ENCODE data around the gene YBEY. TPM values are rescaled to one million over a fixed set of nuclear protein-coding genes. Genes with fewer than 3 reads are reported as not detected.

YBEY gene
- total and polyA plus RNA-seq, 2 of the 8 experiments (the other 6 are each of a cell fraction or from before 2014, with no cell fraction given), result 26.9 to 31.9 TPM

GRCh38 chr21:46312949-46313348 lies 26.8 kb downstream of the YBEY start:
- 91% methylated on average over 5 of the region's 5 CpGs; no CpG with 5 or more reads in 1 of the 2 experiments for WGBS, 2 experiments (ENCODE audit: extremely low coverage in 1 of 2, insufficient coverage in 1 of 2, insufficient read length in 1 of 2, insufficient replicate concordance in 2 of 2, low coverage in 1 of 2, low lambda C conversion rate in 2 of 2, missing lambda C conversion rate in 1 of 2)
- peaks cover 0 to 26% (median 14%) of the 10 kb centered on the region in 4 experiments; a peak in 5 of 8 replicates for H3K36me3 ChIP-seq (ENCODE audit: control insufficient read depth in 2 of 4, insufficient read depth in 4 of 4, low read length in 3 of 4)
- H2AK5ac ChIP-seq (ENCODE audit: low read depth, low read length), result no peak overlapping the region
- no peak overlapping the region for H2BK15ac ChIP-seq (ENCODE audit: low read length)
- H3K79me1 ChIP-seq (ENCODE audit: low read depth, low read length), result no peaks in the 10 kb centered on the region; the same call in 1 of the 2 replicates
- no peak overlapping the region for H2BK12ac ChIP-seq (ENCODE audit: low read depth, low read length)
- H4K20me1 ChIP-seq (replicated peaks in 1 of 2; ENCODE audit: control insufficient read depth in 1 of 2, insufficient read depth in 2 of 2, low read length in 2 of 2), result peaks cover 0 to 12% of the 10 kb centered on the region in 2 experiments
- H2AFZ ChIP-seq (ENCODE audit: low read length), result no peak overlapping the region
- ChIA-PET POLR2A (ENCODE audit: partially characterized antibody) (interaction anchor here (3.0 to 3.2 kb wide), 2 partner anchors 9 to 13 kb away, joined by 15 to 24 read pairs; partner anchors contain the start of gene C21orf58), CTCF (ENCODE audit: partially characterized antibody) (interaction anchor here (0.7 to 0.8 kb wide), 2 partner anchors 10 to 32 kb away, joined by 3 read pairs; partner anchors contain the start of gene C21orf58)
- no peak overlapping the region for H2BK5ac ChIP-seq (ENCODE audit: low read depth, low read length)
- H3K27me3 ChIP-seq (replicated peaks in 1 of 4; ENCODE audit: control insufficient read depth in 3 of 4, extremely low read depth in 1 of 4, insufficient read depth in 3 of 4, low read length in 3 of 4), result no peaks in the 10 kb centered on the region
- no peak overlapping the region for H3K23ac ChIP-seq (ENCODE audit: insufficient read length)
- no peak for DNase-seq (ENCODE audit: low read depth in 1 of 2, low spot score in 2 of 2)
- H3K4me1 ChIP-seq (replicated peaks in 1 of 4; ENCODE audit: control insufficient read depth in 3 of 4, insufficient read depth in 4 of 4, low read length in 3 of 4), result peaks cover 0 to 6% (median 3%) of the 10 kb centered on the region in 4 experiments; a peak in 4 of 7 replicates
- no peak overlapping the region for H4K91ac ChIP-seq (replicated peaks; ENCODE audit: insufficient read length, low read length)
- H4K8ac ChIP-seq (ENCODE audit: extremely low read depth, insufficient read depth, low read length), result no peak overlapping the region
- H2BK120ac ChIP-seq (replicated peaks; ENCODE audit: low read depth, low read length), result no peak overlapping the region
- no peak overlapping the region for H3K14ac ChIP-seq (ENCODE audit: insufficient read length)
- H3K79me2 ChIP-seq (ENCODE audit: control insufficient read depth in 1 of 2, insufficient read depth in 2 of 2, low read length in 2 of 2), result no peaks in the 10 kb centered on the region
- TF ChIP-seq ATF3 (IDR thresholded peaks at IDR 0.05; ENCODE audit: insufficient read depth, low read depth, low read length) (no peak), SIRT6 (IDR thresholded peaks at IDR 0.05; ENCODE audit: low read length) (no peak)
- peaks cover 6% of the 10 kb centered on the region; the same call in 1 of the 2 replicates for H3K23me2 ChIP-seq (ENCODE audit: low read depth, low read length)
- H3K4ac ChIP-seq (replicated peaks; ENCODE audit: insufficient read length, low read depth, low read length), result no peak overlapping the region
- no peak overlapping the region for H2BK20ac ChIP-seq (ENCODE audit: low read length)
- H3K18ac ChIP-seq (ENCODE audit: extremely low read depth, low read length), result no peak overlapping the region
- H3K4me3 ChIP-seq (ENCODE audit: extremely low read depth in 1 of 4, insufficient read depth in 2 of 4, low read depth in 3 of 4, low read length in 4 of 4), result no peak overlapping the region
- no peaks in the 10 kb centered on the region for H3K9me3 ChIP-seq (ENCODE audit: insufficient read depth in 2 of 2, low read depth in 1 of 2, low read length in 1 of 2)
- H3K27ac ChIP-seq (ENCODE audit: low read depth, low read length), result no peak overlapping the region
- H3K4me2 ChIP-seq (ENCODE audit: insufficient read depth in 1 of 2, low read depth in 2 of 2, low read length in 2 of 2), result no peak overlapping the region
- H3K9ac ChIP-seq (replicated peaks in 1 of 4; ENCODE audit: extremely low read depth in 1 of 4, low read depth in 3 of 4, low read length in 3 of 4), result no peak overlapping the region
- no peak for FAIRE-seq
- no peak overlapping the region for H4K5ac ChIP-seq (ENCODE audit: insufficient read length, low read depth, low read length)
- H3K56ac ChIP-seq (replicated peaks; ENCODE audit: insufficient read length, low read depth, low read length), result no peak overlapping the region

All from H1 (cell line).